ENCODE results near the gene ARL4A. TPM values are rescaled to one million over a fixed set of nuclear protein-coding genes. Genes with fewer than 3 reads are reported as not detected.
A peak's percentile ranks its signal among the peaks of the same experiment; 100 is the strongest.
"Not testable (repeated sequence)": the region's sequence is repeated elsewhere in the genome, so short reads cannot be mapped to it uniquely, and the experiment has no call there.

ARL4A gene
- total and polyA plus RNA-seq, 2 of the 8 experiments (the other 6 are each of a cell fraction or from before 2014, with no cell fraction given): 14.5 to 29.2 TPM

- CTCF ChIA-PET (ENCODE audit: partially characterized antibody); H3K18ac ChIP-seq (ENCODE audit: extremely low read depth, low read length); H2BK15ac ChIP-seq (ENCODE audit: low read length); H2BK12ac ChIP-seq (ENCODE audit: low read depth, low read length); POLR2A ChIA-PET (ENCODE audit: partially characterized antibody); H4K20me1 ChIP-seq (replicated peaks in 1 of 2; ENCODE audit: control insufficient read depth in 1 of 2, insufficient read depth in 2 of 2, low read length in 2 of 2); H3K4me1 ChIP-seq (replicated peaks in 1 of 4; ENCODE audit: control insufficient read depth in 3 of 4, insufficient read depth in 4 of 4, low read length in 3 of 4); H4K8ac ChIP-seq (ENCODE audit: extremely low read depth, insufficient read depth, low read length); H3K14ac ChIP-seq (ENCODE audit: insufficient read length); H3K4ac ChIP-seq (replicated peaks; ENCODE audit: insufficient read length, low read depth, low read length); H3K23ac ChIP-seq (ENCODE audit: insufficient read length); H3K23me2 ChIP-seq (ENCODE audit: low read depth, low read length); H2BK20ac ChIP-seq (ENCODE audit: low read length); H3K9me3 ChIP-seq (ENCODE audit: insufficient read depth in 2 of 2, low read depth in 1 of 2, low read length in 1 of 2); FAIRE-seq; H3K36me3 ChIP-seq (ENCODE audit: control insufficient read depth in 2 of 4, insufficient read depth in 4 of 4, low read length in 3 of 4); H3K56ac ChIP-seq (replicated peaks; ENCODE audit: insufficient read length, low read depth, low read length); H2BK5ac ChIP-seq (ENCODE audit: low read depth, low read length); H3K79me1 ChIP-seq (ENCODE audit: low read depth, low read length); H2BK120ac ChIP-seq (replicated peaks; ENCODE audit: low read depth, low read length); H3K27ac ChIP-seq (ENCODE audit: low read depth, low read length); H3K79me2 ChIP-seq (ENCODE audit: control insufficient read depth in 1 of 2, insufficient read depth in 2 of 2, low read length in 2 of 2); H2AFZ ChIP-seq (ENCODE audit: low read length); H4K91ac ChIP-seq (replicated peaks; ENCODE audit: insufficient read length, low read length); H3K4me3 ChIP-seq (ENCODE audit: extremely low read depth in 1 of 4, insufficient read depth in 2 of 4, low read depth in 3 of 4, low read length in 4 of 4); H3K9ac ChIP-seq (replicated peaks in 1 of 4; ENCODE audit: extremely low read depth in 1 of 4, low read depth in 3 of 4, low read length in 3 of 4); H3K27me3 ChIP-seq (replicated peaks in 1 of 4; ENCODE audit: control insufficient read depth in 3 of 4, extremely low read depth in 1 of 4, insufficient read depth in 3 of 4, low read length in 3 of 4); H3K4me2 ChIP-seq (ENCODE audit: insufficient read depth in 1 of 2, low read depth in 2 of 2, low read length in 2 of 2); H4K5ac ChIP-seq (ENCODE audit: insufficient read length, low read depth, low read length); H2AK5ac ChIP-seq (ENCODE audit: low read depth, low read length): not testable (repeated sequence)
- TF ChIP-seq JUN (IDR thresholded peaks at IDR 0.05; ENCODE audit: low read depth, low read length) (peak; percentile 68), JUND (IDR thresholded peaks at IDR 0.05; ENCODE audit: low read length) (peak; percentile 84), TEAD4 (IDR thresholded peaks at IDR 0.05; ENCODE audit: low read depth, low read length) (peak; percentile 86), NANOG (IDR thresholded peaks at IDR 0.05; ENCODE audit: insufficient read depth, low read depth, low read length, poor library complexity, severe bottlenecking) (peak; percentile 33)
- 82% methylated on average over 8 of the region's 8 CpGs; no CpG with 5 or more reads in 1 of the 2 experiments for WGBS, 2 experiments (ENCODE audit: extremely low coverage in 1 of 2, insufficient coverage in 1 of 2, insufficient read length in 1 of 2, insufficient replicate concordance in 2 of 2, low coverage in 1 of 2, low lambda C conversion rate in 2 of 2, missing lambda C conversion rate in 1 of 2)
- DNase-seq (ENCODE audit: low read depth in 1 of 2, low spot score in 2 of 2): peak; percentile 46 to 56
These were observed 27.0 kb upstream of the ARL4A start for GRCh38 chr7:12660423-12660822.

Measured in H1 (cell line).